ENCODE results near the gene ZFPM1. TPM values are rescaled to one million over a fixed set of nuclear protein-coding genes. Genes with fewer than 3 reads are reported as not detected.

ZFPM1 gene
- polyA plus RNA-seq, 2 donors = 0.98 to 2.6 TPM

DNA sequence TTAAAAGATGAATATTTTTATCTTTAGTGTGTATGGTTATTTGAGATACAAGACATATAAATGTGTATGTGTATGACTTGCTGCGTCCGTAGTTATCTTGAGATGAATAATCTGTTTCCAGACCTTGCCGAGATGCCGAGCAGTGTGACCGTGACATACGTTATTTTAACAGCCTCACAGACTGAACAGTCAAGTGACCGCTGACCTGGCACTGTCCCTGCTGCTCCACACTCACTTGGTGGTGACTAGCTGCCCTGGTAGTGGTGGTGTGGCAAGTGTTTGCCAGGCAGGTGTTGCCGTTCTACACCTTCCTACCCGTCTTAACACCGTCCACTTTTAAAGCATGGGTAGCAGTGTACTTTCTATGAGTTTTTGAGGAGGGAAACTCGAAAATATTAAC, 122.2 kb downstream of the ZFPM1 start:
- Histone ChIP-seq H3K4me3 (ENCODE audit: low read depth in 1 of 2, low read length in 2 of 2) (no peak overlapping the region), H3K27me3 (ENCODE audit: control insufficient read depth in 1 of 2, insufficient read depth in 2 of 2, low read length in 2 of 2) (no peaks in the 10 kb centered on the region), H3K4me1 (ENCODE audit: control insufficient read depth in 2 of 2, insufficient read depth in 2 of 2, low read length in 1 of 2) (peaks cover 5 to 6% of the 10 kb centered on the region in 2 donors), H3K27ac (ENCODE audit: low read depth in 2 of 2, low read length in 1 of 2) (no peak overlapping the region), H3K9me3 (ENCODE audit: control insufficient read depth in 2 of 2, insufficient read depth in 1 of 2, low read depth in 1 of 2, low read length in 1 of 2) (no peaks in the 10 kb centered on the region), H3K36me3 (ENCODE audit: control insufficient read depth in 2 of 2, insufficient read depth in 2 of 2, low read length in 1 of 2) (peaks cover 6 to 35% of the 10 kb centered on the region in 2 donors)
- WGBS, 2 donors = 94 to 96% methylated on average over 11 of the region's 11 CpGs

DNA sequence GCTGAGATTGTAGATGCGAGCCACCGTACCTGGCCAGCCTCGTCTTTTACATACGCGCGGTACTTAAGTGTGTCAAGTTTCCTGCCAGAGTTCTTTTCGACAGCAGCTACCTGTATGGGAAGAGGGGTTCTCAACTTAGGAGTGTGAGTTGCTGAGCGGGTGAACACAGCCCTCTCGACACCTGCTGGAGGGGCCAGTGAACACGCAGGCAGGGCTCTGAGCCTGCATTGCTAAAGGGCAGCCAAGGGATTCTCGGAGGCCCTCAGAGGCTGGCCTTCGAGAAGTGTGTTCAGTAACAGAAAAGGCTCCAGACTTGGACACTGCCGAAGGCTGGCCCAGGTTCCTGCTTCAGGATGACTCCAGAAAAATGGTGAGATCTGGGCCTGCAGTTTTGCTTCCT, 123.2 kb downstream of the ZFPM1 start:
- no peak overlapping the region for H3K27ac ChIP-seq (ENCODE audit: low read depth in 2 of 2, low read length in 1 of 2)
- H3K4me3 ChIP-seq (ENCODE audit: low read depth in 1 of 2, low read length in 2 of 2) = no peak overlapping the region
- H3K9me3 ChIP-seq (ENCODE audit: control insufficient read depth in 2 of 2, insufficient read depth in 1 of 2, low read depth in 1 of 2, low read length in 1 of 2) = no peaks in the 10 kb centered on the region
- H3K36me3 ChIP-seq (ENCODE audit: control insufficient read depth in 2 of 2, insufficient read depth in 2 of 2, low read length in 1 of 2) = peaks cover 6 to 40% of the 10 kb centered on the region in 2 donors
- WGBS, 2 donors = 91 to 95% methylated on average over 13 of the region's 13 CpGs
- H3K4me1 ChIP-seq (ENCODE audit: control insufficient read depth in 2 of 2, insufficient read depth in 2 of 2, low read length in 1 of 2) = peaks cover 3 to 4% of the 10 kb centered on the region in 2 donors
- no peaks in the 10 kb centered on the region for H3K27me3 ChIP-seq (ENCODE audit: control insufficient read depth in 1 of 2, insufficient read depth in 2 of 2, low read length in 2 of 2)

DNA sequence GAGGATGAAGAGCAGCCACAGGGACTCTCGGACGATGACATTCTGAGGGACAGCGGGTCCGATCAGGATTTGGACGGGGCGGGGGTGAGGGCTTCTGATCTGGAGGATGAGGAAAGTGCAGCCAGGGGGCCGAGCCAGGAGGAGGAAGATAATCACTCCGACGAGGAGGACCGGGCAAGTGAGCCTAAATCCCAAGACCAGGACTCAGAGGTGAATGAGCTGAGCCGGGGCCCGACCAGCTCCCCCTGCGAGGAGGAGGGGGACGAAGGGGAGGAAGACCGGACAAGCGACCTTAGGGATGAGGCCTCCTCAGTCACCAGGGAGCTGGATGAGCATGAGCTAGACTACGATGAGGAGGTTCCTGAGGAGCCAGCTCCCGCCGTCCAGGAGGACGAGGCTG, 124.1 kb downstream of the ZFPM1 start:
- Histone ChIP-seq H3K27me3 (ENCODE audit: control insufficient read depth in 1 of 2, insufficient read depth in 2 of 2, low read length in 2 of 2) (no peaks in the 10 kb centered on the region), H3K4me1 (ENCODE audit: control insufficient read depth in 2 of 2, insufficient read depth in 2 of 2, low read length in 1 of 2) (no peaks in the 10 kb centered on the region), H3K27ac (ENCODE audit: low read depth in 2 of 2, low read length in 1 of 2) (no peak overlapping the region), H3K36me3 (ENCODE audit: control insufficient read depth in 2 of 2, insufficient read depth in 2 of 2, low read length in 1 of 2) (peaks cover 6 to 46% of the 10 kb centered on the region in 2 donors), H3K4me3 (ENCODE audit: low read depth in 1 of 2, low read length in 2 of 2) (no peak overlapping the region), H3K9me3 (ENCODE audit: control insufficient read depth in 2 of 2, insufficient read depth in 1 of 2, low read depth in 1 of 2, low read length in 1 of 2) (no peaks in the 10 kb centered on the region)
- WGBS, 2 donors = 92 to 93% methylated on average over 20 of the region's 20 CpGs

DNA sequence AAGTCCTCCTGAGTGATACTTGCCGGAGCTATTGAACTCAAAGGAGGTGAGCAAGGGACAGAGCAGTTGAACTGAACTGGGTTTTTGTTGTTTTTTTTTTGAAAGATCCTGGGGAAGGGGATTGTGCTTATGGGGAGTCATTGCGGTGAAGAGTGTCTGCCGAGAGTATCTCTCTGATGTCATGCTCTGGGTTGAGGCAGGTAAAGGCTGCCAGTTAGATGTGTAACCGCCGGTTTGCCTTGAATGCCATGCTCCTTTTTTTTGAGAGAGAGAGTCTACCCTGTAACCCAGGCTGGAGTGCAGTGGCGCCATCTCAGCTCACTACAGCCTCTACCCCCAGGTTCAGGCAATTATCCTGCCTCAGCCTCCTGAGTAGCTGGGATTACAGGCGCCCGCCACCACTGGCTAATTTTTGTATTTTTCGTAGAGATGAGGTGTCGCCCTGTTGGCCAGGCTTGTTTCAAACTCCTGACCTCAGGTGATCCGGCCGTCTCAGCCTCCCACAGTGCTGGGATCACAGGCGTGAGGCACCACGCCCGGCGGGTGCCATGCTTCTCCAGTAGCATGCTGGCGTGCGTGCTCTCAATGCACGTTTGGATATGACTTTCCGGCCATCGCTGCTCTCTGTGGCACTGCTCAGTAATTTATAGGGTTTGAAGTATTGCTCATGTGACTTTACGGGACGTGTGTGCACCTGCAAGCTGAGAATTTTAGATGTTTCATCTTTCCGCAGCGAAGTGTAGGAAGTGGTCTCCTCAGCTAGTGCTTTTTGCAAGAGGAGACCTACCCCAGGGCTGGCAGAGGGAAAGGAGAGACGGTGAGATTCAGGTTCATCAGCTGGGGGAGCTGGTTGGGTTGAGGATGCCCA, 125.6 kb downstream of the ZFPM1 start:
- no peaks in the 10 kb centered on the region for H3K27me3 ChIP-seq (ENCODE audit: control insufficient read depth in 1 of 2, insufficient read depth in 2 of 2, low read length in 2 of 2)
- H3K9me3 ChIP-seq (ENCODE audit: control insufficient read depth in 2 of 2, insufficient read depth in 1 of 2, low read depth in 1 of 2, low read length in 1 of 2) = no peaks in the 10 kb centered on the region
- no peak overlapping the region for H3K27ac ChIP-seq (ENCODE audit: low read depth in 2 of 2, low read length in 1 of 2)
- no peaks in the 10 kb centered on the region for H3K4me1 ChIP-seq (ENCODE audit: control insufficient read depth in 2 of 2, insufficient read depth in 2 of 2, low read length in 1 of 2)
- H3K4me3 ChIP-seq (ENCODE audit: low read depth in 1 of 2, low read length in 2 of 2) = no peak overlapping the region
- peaks cover 6 to 49% of the 10 kb centered on the region in 2 donors for H3K36me3 ChIP-seq (ENCODE audit: control insufficient read depth in 2 of 2, insufficient read depth in 2 of 2, low read length in 1 of 2)
- 91 to 93% methylated on average over 26 of the region's 26 CpGs for WGBS, 2 donors

DNA sequence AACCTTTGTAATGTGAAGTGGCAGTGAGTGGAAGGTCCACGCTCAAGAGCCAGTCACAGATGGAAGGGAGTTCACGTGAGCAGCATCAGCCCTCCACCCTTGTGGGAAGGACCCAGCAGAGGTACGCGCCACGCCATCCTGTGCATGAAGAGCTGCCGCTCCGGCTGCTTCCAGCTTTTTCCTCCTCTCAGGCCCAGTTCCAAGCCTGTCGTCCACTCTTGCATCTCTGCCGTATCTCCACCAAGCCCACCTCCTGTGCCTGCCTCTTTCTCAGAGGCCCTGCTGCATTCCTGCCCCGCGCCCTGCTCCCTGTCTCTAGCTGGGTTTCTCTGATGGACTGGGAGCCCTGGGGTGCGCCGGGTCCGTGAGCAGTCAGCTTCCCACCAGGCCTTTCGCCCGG, 127.3 kb downstream of the ZFPM1 start:
- Histone ChIP-seq H3K9me3 (ENCODE audit: control insufficient read depth in 2 of 2, insufficient read depth in 1 of 2, low read depth in 1 of 2, low read length in 1 of 2) (no peaks in the 10 kb centered on the region), H3K36me3 (ENCODE audit: control insufficient read depth in 2 of 2, insufficient read depth in 2 of 2, low read length in 1 of 2) (peaks cover 6 to 49% of the 10 kb centered on the region in 2 donors), H3K27me3 (ENCODE audit: control insufficient read depth in 1 of 2, insufficient read depth in 2 of 2, low read length in 2 of 2) (no peaks in the 10 kb centered on the region), H3K27ac (ENCODE audit: low read depth in 2 of 2, low read length in 1 of 2) (no peak overlapping the region), H3K4me3 (ENCODE audit: low read depth in 1 of 2, low read length in 2 of 2) (no peak overlapping the region), H3K4me1 (ENCODE audit: control insufficient read depth in 2 of 2, insufficient read depth in 2 of 2, low read length in 1 of 2) (no peaks in the 10 kb centered on the region)
- 93 to 94% methylated on average over 16 of the region's 16 CpGs for WGBS, 2 donors

DNA sequence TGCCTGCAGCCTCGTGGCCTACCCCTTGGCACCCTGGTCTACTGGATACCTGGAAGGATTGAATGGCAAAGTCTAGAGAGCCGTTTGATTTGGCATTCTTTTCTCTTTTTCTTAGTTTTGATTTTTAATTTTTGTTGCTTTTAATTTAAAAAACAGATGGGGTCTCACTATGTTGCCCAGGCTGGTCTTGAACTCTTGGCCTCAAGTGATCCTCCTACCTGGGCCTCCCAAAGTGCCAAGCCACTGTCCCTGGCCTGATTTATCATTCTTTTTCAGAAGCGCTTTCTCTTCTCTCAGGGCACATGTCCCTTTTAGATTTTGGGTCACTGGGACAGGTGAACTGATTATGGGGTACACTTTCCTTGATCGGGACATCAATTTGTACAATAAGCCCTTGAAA, 128.0 kb downstream of the ZFPM1 start:
- Histone ChIP-seq H3K9me3 (ENCODE audit: control insufficient read depth in 2 of 2, insufficient read depth in 1 of 2, low read depth in 1 of 2, low read length in 1 of 2) (no peaks in the 10 kb centered on the region), H3K27ac (ENCODE audit: low read depth in 2 of 2, low read length in 1 of 2) (no peak overlapping the region), H3K4me1 (ENCODE audit: control insufficient read depth in 2 of 2, insufficient read depth in 2 of 2, low read length in 1 of 2) (no peaks in the 10 kb centered on the region), H3K4me3 (ENCODE audit: low read depth in 1 of 2, low read length in 2 of 2) (no peak overlapping the region), H3K27me3 (ENCODE audit: control insufficient read depth in 1 of 2, insufficient read depth in 2 of 2, low read length in 2 of 2) (no peaks in the 10 kb centered on the region), H3K36me3 (ENCODE audit: control insufficient read depth in 2 of 2, insufficient read depth in 2 of 2, low read length in 1 of 2) (peaks cover 6 to 51% of the 10 kb centered on the region in 2 donors)
- WGBS, 2 donors = 89 to 93% methylated on average over 4 of the region's 4 CpGs

DNA sequence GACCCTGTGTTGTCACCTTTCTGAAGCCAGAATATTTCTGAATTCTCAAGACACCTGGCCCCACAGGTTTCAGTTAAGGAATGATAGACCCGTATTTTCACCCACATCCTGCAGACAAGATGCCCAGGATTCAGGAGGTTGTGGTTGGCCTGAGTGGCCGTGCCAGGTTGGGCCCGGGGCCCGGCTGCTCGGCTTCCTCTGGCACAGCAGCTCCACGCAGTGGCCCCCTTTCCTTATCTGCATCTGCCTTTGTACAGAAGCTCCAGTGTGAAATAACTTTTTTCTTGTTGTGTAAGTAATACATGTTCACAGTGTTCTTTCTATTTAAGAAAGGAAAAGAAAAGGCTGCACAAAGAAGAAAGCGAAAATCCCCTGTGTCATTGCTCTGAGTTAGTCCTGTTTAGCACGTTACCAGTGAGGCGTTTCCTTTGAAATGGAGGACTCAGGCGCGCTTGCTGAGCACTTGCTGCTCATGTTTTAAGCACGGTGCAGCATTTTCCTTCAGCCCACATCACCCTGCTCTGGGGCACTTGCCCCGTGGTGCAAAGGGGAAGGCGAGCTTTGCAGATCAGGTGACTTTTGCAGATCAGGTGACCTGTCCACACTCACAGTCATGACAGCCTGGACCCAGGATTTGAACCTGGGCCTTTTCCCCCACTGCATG, 130.0 kb downstream of the ZFPM1 start:
- no peaks in the 10 kb centered on the region for H3K27me3 ChIP-seq (ENCODE audit: control insufficient read depth in 1 of 2, insufficient read depth in 2 of 2, low read length in 2 of 2)
- 86 to 89% methylated on average over 14 of the region's 14 CpGs for WGBS, 2 donors
- H3K4me1 ChIP-seq (ENCODE audit: control insufficient read depth in 2 of 2, insufficient read depth in 2 of 2, low read length in 1 of 2) = no peaks in the 10 kb centered on the region
- H3K9me3 ChIP-seq (ENCODE audit: control insufficient read depth in 2 of 2, insufficient read depth in 1 of 2, low read depth in 1 of 2, low read length in 1 of 2) = no peaks in the 10 kb centered on the region
- peaks cover 7 to 52% of the 10 kb centered on the region in 2 donors for H3K36me3 ChIP-seq (ENCODE audit: control insufficient read depth in 2 of 2, insufficient read depth in 2 of 2, low read length in 1 of 2)
- H3K4me3 ChIP-seq (ENCODE audit: low read depth in 1 of 2, low read length in 2 of 2) = no peak overlapping the region
- H3K27ac ChIP-seq (ENCODE audit: low read depth in 2 of 2, low read length in 1 of 2) = no peak overlapping the region

DNA sequence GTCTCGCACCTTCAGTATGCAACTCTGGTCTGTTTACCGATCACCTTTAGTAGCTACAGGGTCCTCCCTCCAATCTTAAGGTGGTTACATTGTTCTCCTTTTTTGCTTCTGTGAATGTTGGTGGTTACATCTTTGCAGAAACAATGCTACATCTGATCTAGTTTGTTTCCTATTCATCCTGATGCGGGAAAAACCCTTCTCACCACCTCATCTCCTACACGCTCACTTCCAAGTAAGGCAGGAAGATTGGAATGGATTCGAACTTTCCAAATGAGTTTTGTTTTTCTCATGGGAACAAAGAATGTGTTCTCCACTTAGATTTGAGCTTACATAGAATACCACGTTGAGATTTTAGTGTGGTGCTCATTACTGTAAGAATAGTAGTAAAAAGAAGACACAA, 131.6 kb downstream of the ZFPM1 start:
- Histone ChIP-seq H3K27ac (ENCODE audit: low read depth in 2 of 2, low read length in 1 of 2) (no peak overlapping the region), H3K4me1 (ENCODE audit: control insufficient read depth in 2 of 2, insufficient read depth in 2 of 2, low read length in 1 of 2) (no peaks in the 10 kb centered on the region), H3K27me3 (ENCODE audit: control insufficient read depth in 1 of 2, insufficient read depth in 2 of 2, low read length in 2 of 2) (no peaks in the 10 kb centered on the region), H3K36me3 (ENCODE audit: control insufficient read depth in 2 of 2, insufficient read depth in 2 of 2, low read length in 1 of 2) (peaks cover 8 to 46% of the 10 kb centered on the region in 2 donors), H3K9me3 (ENCODE audit: control insufficient read depth in 2 of 2, insufficient read depth in 1 of 2, low read depth in 1 of 2, low read length in 1 of 2) (no peaks in the 10 kb centered on the region), H3K4me3 (ENCODE audit: low read depth in 1 of 2, low read length in 2 of 2) (no peak overlapping the region)
- 67 to 74% methylated on average over 6 of the region's 6 CpGs for WGBS, 2 donors

DNA sequence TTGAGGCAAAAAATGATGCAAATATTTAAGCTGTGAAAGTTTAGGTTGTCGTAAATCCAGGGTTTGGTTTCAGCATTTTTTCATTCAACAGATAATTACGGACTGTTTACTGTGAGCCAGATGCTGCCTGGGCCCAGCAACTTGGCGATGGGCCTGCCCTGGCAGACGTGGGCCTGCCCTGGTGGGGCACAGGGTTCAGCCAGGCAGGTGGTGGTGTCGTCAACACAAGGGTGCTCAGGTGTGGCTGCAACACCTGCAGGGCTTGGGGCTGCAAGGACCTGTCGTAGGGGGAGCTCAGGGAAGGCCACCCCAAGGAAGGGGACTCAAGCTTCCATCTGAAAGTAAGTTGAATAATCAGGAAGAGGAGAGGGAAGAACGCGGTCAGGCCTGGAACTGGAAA, 132.2 kb downstream of the ZFPM1 start:
- WGBS, 2 donors = 55 to 66% methylated on average over 8 of the region's 8 CpGs
- H3K27ac ChIP-seq (ENCODE audit: low read depth in 2 of 2, low read length in 1 of 2) = no peak overlapping the region
- no peak overlapping the region for H3K4me3 ChIP-seq (ENCODE audit: low read depth in 1 of 2, low read length in 2 of 2)
- H3K36me3 ChIP-seq (ENCODE audit: control insufficient read depth in 2 of 2, insufficient read depth in 2 of 2, low read length in 1 of 2) = peaks cover 11 to 43% of the 10 kb centered on the region in 2 donors
- H3K4me1 ChIP-seq (ENCODE audit: control insufficient read depth in 2 of 2, insufficient read depth in 2 of 2, low read length in 1 of 2) = no peaks in the 10 kb centered on the region
- H3K9me3 ChIP-seq (ENCODE audit: control insufficient read depth in 2 of 2, insufficient read depth in 1 of 2, low read depth in 1 of 2, low read length in 1 of 2) = no peaks in the 10 kb centered on the region
- no peaks in the 10 kb centered on the region for H3K27me3 ChIP-seq (ENCODE audit: control insufficient read depth in 1 of 2, insufficient read depth in 2 of 2, low read length in 2 of 2)

All from esophagus (tissue), 2 donors.